D721Med (cell line): ENCODE data around the gene NXPH1.
"Not testable (repeated sequence)": the region's sequence is repeated elsewhere in the genome, so short reads cannot be mapped to it uniquely, and the experiment has no call there.

Experiments
- DNase-seq: peaks from one replicate; pipeline ENCODE4 v3.0.0; 2011; ENCODE audit warnings: low spot score; ENCODE audit not compliant: insufficient read length
- FAIRE-seq: peaks from 2 replicates; lab custom pipeline; 2011; peaks lifted over from hg19 to GRCh38; lab: Jason Lieb, UNC
- CTCF ChIP-seq: IDR thresholded peaks from 2 replicates; pipeline ENCODE4 v1.5.1; 2012; ENCODE audit warnings: mild to moderate bottlenecking, control low read depth; ENCODE audit not compliant: insufficient read depth; ENCODE audit errors: missing control alignments

The NXPH1 gene

GRCh38 chr7:8719102-8719501 is 285.7 kb downstream of the NXPH1 start:
- TF ChIP-seq CTCF = no peak
- no peak for DNase-seq
- no peak for FAIRE-seq

GRCh38 chr7:8724080-8724718 is 290.8 kb downstream of the NXPH1 start:
- DNase-seq (peak; percentile 30), FAIRE-seq (peak; percentile 11)
- peak; percentile 92 for TF ChIP-seq CTCF

GRCh38 chr7:8731756-8732155 is 298.3 kb downstream of the NXPH1 start:
- not testable (repeated sequence) for FAIRE-seq, DNase-seq

- FAIRE-seq (no peak), DNase-seq (no peak)
- no peak for TF ChIP-seq CTCF
Measured at GRCh38 chr7:8739837-8740236, 306.4 kb downstream of the NXPH1 start.

GRCh38 chr7:8742837-8743236 is 309.4 kb downstream of the NXPH1 start:
- FAIRE-seq (no peak), DNase-seq (no peak)
- TF ChIP-seq CTCF = no peak

GRCh38 chr7:8747338-8747737 is 313.9 kb downstream of the NXPH1 start:
- no peak for DNase-seq
- no peak for FAIRE-seq
- TF ChIP-seq CTCF = no peak

GRCh38 chr7:8751557-8752231 is 318.3 kb downstream of the NXPH1 start:
- FAIRE-seq = no peak
- DNase-seq = no peak

More at GRCh38 chr7:8751557-8752231, 318.3 kb downstream of the NXPH1 start:
- no peak for TF ChIP-seq CTCF
